H1 (cell line): ENCODE data around the gene SS18L1. TPM values are rescaled to one million over a fixed set of nuclear protein-coding genes. Genes with fewer than 3 reads are reported as not detected.

ENCODE experiments used
- CTCF ChIA-PET: fragments of 300-600 bp; sonication (Branson Sonifier 250); formaldehyde crosslinking; loops from one replicate; lab custom pipeline; 2021; ENCODE audit not compliant: partially characterized antibody; lab: Charles Lee
- POLR2A ChIA-PET: fragments of 300-600 bp; sonication (Branson Sonifier 250); formaldehyde crosslinking; loops from one replicate; lab custom pipeline; 2021; ENCODE audit warnings: inconsistent platforms; ENCODE audit not compliant: partially characterized antibody; lab: Charles Lee
- DNase-seq, 2 experiments: peaks; one replicate each; pipeline versions ENCODE4 v3.0.0 to v3.0.0-alpha.2; 2010 to 2022; ENCODE audit warnings: low spot score in 2 of 2, low read depth in 1 of 2, mixed read lengths in 1 of 2
- FAIRE-seq: peaks from 2 replicates; lab custom pipeline; 2011; peaks lifted over from hg19 to GRCh38; lab: Jason Lieb, UNC
- H2AFZ ChIP-seq: 2 replicates; pipeline ENCODE4 v1.8.1; 2012; ENCODE audit warnings: low read length, inconsistent platforms
- H2AK5ac ChIP-seq: 2 replicates; pipeline ENCODE4 v1.6.1; 2013; ENCODE audit warnings: low read depth, low read length
- H2BK120ac ChIP-seq: replicated peaks from 2 replicates; pipeline ENCODE3; 2013; ENCODE audit warnings: low read depth, low read length, inconsistent platforms
- H2BK12ac ChIP-seq: 2 replicates; pipeline ENCODE4 v1.6.1; 2013; ENCODE audit warnings: low read depth, low read length
- H2BK15ac ChIP-seq: 2 replicates; pipeline ENCODE4 v1.6.1; 2013; ENCODE audit warnings: low read length
- H2BK20ac ChIP-seq: 2 replicates; pipeline ENCODE4 v1.6.1; 2013; ENCODE audit warnings: low read length
- H2BK5ac ChIP-seq: 2 replicates; pipeline ENCODE4 v1.6.1; 2013; ENCODE audit warnings: low read depth, low read length
- H3K14ac ChIP-seq: 2 replicates; pipeline ENCODE4 v1.6.1; 2013; ENCODE audit warnings: inconsistent platforms; ENCODE audit not compliant: insufficient read length
- H3K18ac ChIP-seq: 2 replicates; pipeline ENCODE4 v1.6.1; 2013; ENCODE audit warnings: low read length; ENCODE audit errors: extremely low read depth
- H3K23ac ChIP-seq: 2 replicates; pipeline ENCODE4 v1.6.1; 2013; ENCODE audit warnings: inconsistent platforms; ENCODE audit not compliant: insufficient read length
- H3K23me2 ChIP-seq: 2 replicates; pipeline ENCODE4 v1.6.1; 2013; ENCODE audit warnings: low read depth, low read length
- H3K27ac ChIP-seq: 2 replicates; pipeline ENCODE4 v1.6.1; 2011; ENCODE audit warnings: low read depth, low read length, inconsistent platforms
- H3K27me3 ChIP-seq, 4 experiments: replicated peaks in 1 of 4; 1 replicate in 1 of 4; 2 replicates in 3 of 4; pipeline versions ENCODE4 v1.6.1 to v1.8.1; 2011 to 2013; ENCODE audit warnings: low read length in 3 of 4, mild to moderate bottlenecking in 3 of 4, inconsistent platforms in 2 of 4, mixed read lengths in 2 of 4, moderate library complexity in 1 of 4; ENCODE audit not compliant: control insufficient read depth in 3 of 4, insufficient read depth in 3 of 4; ENCODE audit errors: extremely low read depth in 1 of 4
- H3K36me3 ChIP-seq, 4 experiments: 2 replicates each; pipeline versions ENCODE4 v1.6.1 to v1.8.1; 2011 to 2013; ENCODE audit warnings: mild to moderate bottlenecking in 4 of 4, low read length in 3 of 4, moderate library complexity in 2 of 4, control low read depth in 1 of 4, inconsistent platforms in 1 of 4; ENCODE audit not compliant: insufficient read depth in 4 of 4, control insufficient read depth in 2 of 4
- H3K4ac ChIP-seq: replicated peaks from 2 replicates; pipeline ENCODE3; 2013; ENCODE audit warnings: low read length, low read depth, mixed read lengths, inconsistent platforms; ENCODE audit not compliant: insufficient read length
- H3K4me1 ChIP-seq, 4 experiments: replicated peaks in 1 of 4; 1 replicate in 1 of 4; 2 replicates in 3 of 4; pipeline versions ENCODE4 v1.6.1 to v1.8.1; 2011 to 2013; ENCODE audit warnings: low read length in 3 of 4, inconsistent platforms in 2 of 4, mixed read lengths in 1 of 4; ENCODE audit not compliant: insufficient read depth in 4 of 4, control insufficient read depth in 3 of 4
- H3K4me2 ChIP-seq, 2 experiments: 2 replicates each; pipeline versions ENCODE4 v1.6.1 to v1.8.1; 2011 to 2013; ENCODE audit warnings: low read depth in 2 of 2, low read length in 2 of 2, control low read depth in 1 of 2, inconsistent platforms in 1 of 2, mild to moderate bottlenecking in 1 of 2; ENCODE audit not compliant: insufficient read depth in 1 of 2
- H3K4me3 ChIP-seq, 4 experiments: fragments of 200-600, 300-600 bp in 1 of 4; sonication (generic), shearing (Covaris generic), sonication (Bioruptor Twin) in 1 of 4; 2 replicates each; pipeline versions ENCODE4 v1.5.1 to v1.8.1; 2011 to 2016; ENCODE audit warnings: low read length in 4 of 4, low read depth in 3 of 4, control low read depth in 2 of 4, inconsistent platforms in 2 of 4, mild to moderate bottlenecking in 2 of 4, mixed read lengths in 1 of 4, moderate library complexity in 1 of 4; ENCODE audit not compliant: insufficient read depth in 2 of 4; ENCODE audit errors: extremely low read depth in 1 of 4
- H3K56ac ChIP-seq: replicated peaks from 2 replicates; pipeline ENCODE3; 2013; ENCODE audit warnings: low read depth, mild to moderate bottlenecking, mixed read lengths, low read length, inconsistent platforms; ENCODE audit not compliant: insufficient read length
- H3K79me1 ChIP-seq: 2 replicates; pipeline ENCODE4 v1.6.1; 2013; ENCODE audit warnings: low read depth, low read length, control low read depth
- H3K79me2 ChIP-seq, 2 experiments: 2 replicates each; pipeline versions ENCODE4 v1.6.1 to v1.8.1; 2012 to 2013; ENCODE audit warnings: low read length in 2 of 2, mild to moderate bottlenecking in 2 of 2, inconsistent platforms in 1 of 2; ENCODE audit not compliant: insufficient read depth in 2 of 2, control insufficient read depth in 1 of 2
- H3K9ac ChIP-seq, 4 experiments: replicated peaks in 1 of 4; 1 replicate in 1 of 4; 2 replicates in 3 of 4; pipeline versions ENCODE4 v1.6.1 to v1.8.1; 2011 to 2013; ENCODE audit warnings: low read depth in 3 of 4, low read length in 3 of 4, control low read depth in 2 of 4, mild to moderate bottlenecking in 2 of 4, moderate library complexity in 2 of 4, inconsistent platforms in 1 of 4; ENCODE audit errors: extremely low read depth in 1 of 4
- H3K9me3 ChIP-seq, 2 experiments: 2 replicates each; pipeline versions ENCODE4 v1.6.1 to v1.8.1; 2012 to 2013; ENCODE audit warnings: mild to moderate bottlenecking in 2 of 2, moderate library complexity in 2 of 2, control low read depth in 1 of 2, inconsistent platforms in 1 of 2, low read depth in 1 of 2, low read length in 1 of 2, mixed read lengths in 1 of 2; ENCODE audit not compliant: insufficient read depth in 2 of 2
- H4K20me1 ChIP-seq, 2 experiments: replicated peaks in 1 of 2; 2 replicates each; pipeline versions ENCODE3 to v1.8.1; 2011 to 2013; ENCODE audit warnings: inconsistent platforms in 2 of 2, low read length in 2 of 2, mild to moderate bottlenecking in 1 of 2; ENCODE audit not compliant: insufficient read depth in 2 of 2, control insufficient read depth in 1 of 2
- H4K5ac ChIP-seq: 2 replicates; pipeline ENCODE4 v1.6.1; 2013; ENCODE audit warnings: low read length, low read depth, mixed read lengths, inconsistent platforms; ENCODE audit not compliant: insufficient read length
- H4K8ac ChIP-seq: 2 replicates; pipeline ENCODE4 v1.8.0; 2013; ENCODE audit warnings: mild to moderate bottlenecking, moderate library complexity, low read length, inconsistent platforms; ENCODE audit not compliant: insufficient read depth; ENCODE audit errors: extremely low read depth
- H4K91ac ChIP-seq: replicated peaks from 2 replicates; pipeline ENCODE3; 2013; ENCODE audit warnings: low read length, mixed read lengths, inconsistent platforms; ENCODE audit not compliant: insufficient read length
- CHD1 ChIP-seq: IDR thresholded peaks from 2 replicates; pipeline ENCODE4 v1.6.1; 2012; ENCODE audit warnings: low read depth, low read length, improper control_type of control experiment
- CREB1 ChIP-seq: IDR thresholded peaks from 2 replicates; pipeline ENCODE4 v1.6.1; 2012; ENCODE audit warnings: inconsistent platforms
- KDM1A ChIP-seq: fragments of 200-600, 300-600 bp; sonication (generic); IDR thresholded peaks from 2 replicates; pipeline ENCODE4 v1.7.1; 2016; ENCODE audit warnings: mild to moderate bottlenecking, low read length, borderline replicate concordance
- RNF2 ChIP-seq: fragments of 200-900, 300-1000 bp; sonication (generic); IDR thresholded peaks from 2 replicates; pipeline ENCODE4 v1.7.1; 2016; ENCODE audit warnings: borderline replicate concordance, low read depth, mild to moderate bottlenecking, antibody characterized with exemption, low read length; ENCODE audit not compliant: poor library complexity, severe bottlenecking; ENCODE audit errors: missing control alignments
- YY1 ChIP-seq: IDR thresholded peaks from 2 replicates; pipeline ENCODE4 v1.6.1; 2011; ENCODE audit warnings: low read depth, mild to moderate bottlenecking, low read length
- WGBS, 2 experiments: shearing (Covaris generic) in 1 of 2; methylation state at CpG; one replicate each; pipeline versions ENCODE4 v1.1.6 to v1.1.7; 2013 to 2015; ENCODE audit warnings: low lambda C conversion rate in 2 of 2, mixed read lengths in 2 of 2, inconsistent platforms in 1 of 2, low coverage in 1 of 2, missing lambda C conversion rate in 1 of 2; ENCODE audit not compliant: insufficient replicate concordance in 2 of 2, insufficient coverage in 1 of 2, insufficient read length in 1 of 2; ENCODE audit errors: extremely low coverage in 1 of 2, missing lambda C conversion rate in 1 of 2; 5-methylcytosine and 5-hydroxymethylcytosine counted together
- polyA plus RNA-seq, 7 experiments: library from polyadenylated mRNA; depleted of rRNA in 3 of 7; stranded (reverse) in 5 of 7; unstranded in 2 of 7; fragments of >200 nt in 5 of 7; fragments of 200-250 nt in 2 of 7; gene quantifications; 1 replicate in 5 of 7; 2 replicates in 1 of 7; 4 replicates in 1 of 7; pipeline versions ENCODE4 v1.2.1 to v1.2.3, GENCODE V29; 2011 to 2013; ENCODE audit warnings: missing spikeins in 2 of 7, mixed read lengths in 2 of 7
- total RNA-seq: library from RNA; stranded (reverse); fragmentation: NEBNext Ultra II Directional; extraction: Animal tissue kit (Norgen Biotek cat#: 25700); gene quantifications from 2 replicates; pipeline ENCODE4 v1.2.1, GENCODE V29; 2021

The SS18L1 gene
- total and polyA plus RNA-seq, 2 of the 8 experiments (the other 6 are each of a cell fraction or from before 2014, with no cell fraction given), result 28.4 to 29.7 TPM

- H3K79me1 ChIP-seq, result no peaks in the 10 kb centered on the region
- H3K4ac ChIP-seq, result no peak overlapping the region
- no peak overlapping the region for H2BK5ac ChIP-seq
- H3K9me3 ChIP-seq, result no peaks in the 10 kb centered on the region
- CTCF ChIA-PET, result interaction anchor here (3.2 kb wide), 1 partner anchor 11 kb away, joined by 16 read pairs; no protein-coding TSS in a partner anchor
- no peak overlapping the region for H2BK120ac ChIP-seq
- TF ChIP-seq CREB1 (no peak), YY1 (no peak), RNF2 (no peak), CHD1 (no peak), KDM1A (no peak)
- TF ChIP-seq, all 59 proteins: peak for 0
- peaks cover 8 to 42% (median 23%) of the 10 kb centered on the region in 4 experiments for H3K36me3 ChIP-seq
- H3K4me3 ChIP-seq, result no peak overlapping the region
- no peak overlapping the region for H3K4me2 ChIP-seq
- no peaks in the 10 kb centered on the region for H3K23me2 ChIP-seq
- no peak overlapping the region for H2BK12ac ChIP-seq
- no peak overlapping the region for H4K5ac ChIP-seq
- H3K9ac ChIP-seq, result no peak overlapping the region
- H3K18ac ChIP-seq, result no peak overlapping the region
- WGBS, 2 experiments, result 94% methylated on average over 4 of the region's 4 CpGs; no CpG with 5 or more reads in 1 of the 2 experiments
- H3K23ac ChIP-seq, result no peak overlapping the region
- no peaks in the 10 kb centered on the region for H3K79me2 ChIP-seq
- no peak overlapping the region for H4K8ac ChIP-seq
- H3K27ac ChIP-seq, result no peak overlapping the region
- FAIRE-seq, result no peak
- H4K20me1 ChIP-seq, result peaks cover 4 to 16% of the 10 kb centered on the region in 2 experiments
- no peak overlapping the region for H2BK15ac ChIP-seq
- H2AFZ ChIP-seq, result no peak overlapping the region
- no peaks in the 10 kb centered on the region for H3K4me1 ChIP-seq
- no peak overlapping the region for H2AK5ac ChIP-seq
- no peak overlapping the region for H3K14ac ChIP-seq
- POLR2A ChIA-PET, result no interaction called here
- no peaks in the 10 kb centered on the region for H3K27me3 ChIP-seq
- no peak overlapping the region for H4K91ac ChIP-seq
- no peak overlapping the region for H2BK20ac ChIP-seq
- H3K56ac ChIP-seq, result no peak overlapping the region
- no peak for DNase-seq
These were observed 24.5 kb downstream of the SS18L1 start for GRCh38 chr20:62168061-62168460.
